ENCODE data around the gene PRRT4.

The PRRT4 gene

DNA sequence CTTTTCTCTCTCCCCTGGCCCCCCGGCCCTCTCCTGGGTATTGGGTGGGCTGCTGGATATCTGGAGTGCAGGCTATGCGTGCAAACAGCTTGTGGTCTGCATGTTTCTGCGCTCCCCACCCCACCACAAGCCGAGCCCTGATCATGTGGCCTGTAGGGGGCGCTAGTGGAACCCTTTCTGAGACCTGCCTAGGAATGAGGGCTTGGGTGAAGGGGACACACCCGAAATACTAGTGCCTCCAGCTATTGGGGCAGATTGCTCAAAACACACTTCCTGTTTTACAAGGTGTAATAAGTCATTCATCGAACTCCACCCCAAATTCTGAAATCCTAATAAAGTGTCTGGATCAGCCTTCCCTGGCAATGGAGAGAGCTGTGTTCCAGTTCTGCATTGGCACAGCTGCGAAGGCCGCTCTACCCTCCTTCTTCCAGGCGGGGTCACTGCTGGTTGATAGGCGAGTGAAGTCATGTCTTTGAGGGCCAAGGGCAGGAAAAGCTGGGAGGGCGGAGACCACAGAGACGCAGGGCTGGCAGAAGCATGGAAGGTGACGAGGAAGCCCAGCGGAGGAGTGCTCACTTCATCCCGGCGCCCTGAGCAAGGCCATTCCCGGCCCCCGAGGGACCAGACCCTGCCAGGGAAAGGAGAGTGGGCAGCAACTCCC lies 19.8 kb upstream of the PRRT4 start:
- no peak for DNase-seq (ENCODE audit: extremely low read depth, low read depth)
- no peak overlapping the region for H3K4me3 ChIP-seq (replicated peaks; ENCODE audit: low read depth, low read length)
- TF ChIP-seq, protein P1, sequence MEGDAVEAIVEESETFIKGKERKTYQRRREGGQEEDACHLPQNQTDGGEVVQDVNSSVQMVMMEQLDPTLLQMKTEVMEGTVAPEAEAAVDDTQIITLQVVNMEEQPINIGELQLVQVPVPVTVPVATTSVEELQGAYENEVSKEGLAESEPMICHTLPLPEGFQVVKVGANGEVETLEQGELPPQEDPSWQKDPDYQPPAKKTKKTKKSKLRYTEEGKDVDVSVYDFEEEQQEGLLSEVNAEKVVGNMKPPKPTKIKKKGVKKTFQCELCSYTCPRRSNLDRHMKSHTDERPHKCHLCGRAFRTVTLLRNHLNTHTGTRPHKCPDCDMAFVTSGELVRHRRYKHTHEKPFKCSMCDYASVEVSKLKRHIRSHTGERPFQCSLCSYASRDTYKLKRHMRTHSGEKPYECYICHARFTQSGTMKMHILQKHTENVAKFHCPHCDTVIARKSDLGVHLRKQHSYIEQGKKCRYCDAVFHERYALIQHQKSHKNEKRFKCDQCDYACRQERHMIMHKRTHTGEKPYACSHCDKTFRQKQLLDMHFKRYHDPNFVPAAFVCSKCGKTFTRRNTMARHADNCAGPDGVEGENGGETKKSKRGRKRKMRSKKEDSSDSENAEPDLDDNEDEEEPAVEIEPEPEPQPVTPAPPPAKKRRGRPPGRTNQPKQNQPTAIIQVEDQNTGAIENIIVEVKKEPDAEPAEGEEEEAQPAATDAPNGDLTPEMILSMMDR (IDR thresholded peaks at IDR 0.05; ENCODE audit: low read depth, low read length, missing control alignments): peak; percentile 80

DNA sequence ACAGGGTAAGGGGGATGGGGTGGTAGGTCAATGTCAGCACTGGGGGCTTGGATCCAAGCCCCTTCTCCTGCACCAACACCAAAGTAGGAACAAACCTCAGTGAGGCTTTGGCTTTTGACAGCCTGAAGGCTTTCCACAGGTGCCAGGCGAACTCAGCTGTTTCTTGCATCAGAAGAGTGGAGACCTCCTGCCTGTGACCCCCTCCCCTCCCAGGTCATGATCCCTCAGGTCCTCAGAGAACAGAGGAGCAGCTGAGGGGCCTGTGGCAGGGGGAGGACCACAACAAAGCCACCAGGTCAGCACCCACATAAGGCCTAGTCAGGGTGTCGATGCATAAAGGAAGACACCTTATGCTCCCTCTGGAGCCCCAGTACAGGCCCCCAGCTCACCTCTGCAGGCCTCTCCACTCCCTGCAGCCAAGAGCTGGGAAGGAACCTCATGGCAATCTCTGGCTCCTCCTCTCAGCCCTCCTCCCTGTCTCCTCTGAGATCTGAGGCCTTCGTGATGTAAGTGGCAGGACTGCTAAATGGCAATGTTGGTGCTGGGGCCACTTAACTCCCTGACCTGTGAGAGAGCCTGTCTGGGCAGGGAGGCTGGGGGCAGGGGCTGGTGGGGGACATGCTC lies 19.1 kb upstream of the PRRT4 start:
- DNase-seq (ENCODE audit: extremely low read depth, low read depth): no peak
- no peak overlapping the region for H3K4me3 ChIP-seq (replicated peaks; ENCODE audit: low read depth, low read length)
- TF ChIP-seq, protein P1 (IDR thresholded peaks at IDR 0.05; ENCODE audit: low read depth, low read length, missing control alignments): no peak

DNA sequence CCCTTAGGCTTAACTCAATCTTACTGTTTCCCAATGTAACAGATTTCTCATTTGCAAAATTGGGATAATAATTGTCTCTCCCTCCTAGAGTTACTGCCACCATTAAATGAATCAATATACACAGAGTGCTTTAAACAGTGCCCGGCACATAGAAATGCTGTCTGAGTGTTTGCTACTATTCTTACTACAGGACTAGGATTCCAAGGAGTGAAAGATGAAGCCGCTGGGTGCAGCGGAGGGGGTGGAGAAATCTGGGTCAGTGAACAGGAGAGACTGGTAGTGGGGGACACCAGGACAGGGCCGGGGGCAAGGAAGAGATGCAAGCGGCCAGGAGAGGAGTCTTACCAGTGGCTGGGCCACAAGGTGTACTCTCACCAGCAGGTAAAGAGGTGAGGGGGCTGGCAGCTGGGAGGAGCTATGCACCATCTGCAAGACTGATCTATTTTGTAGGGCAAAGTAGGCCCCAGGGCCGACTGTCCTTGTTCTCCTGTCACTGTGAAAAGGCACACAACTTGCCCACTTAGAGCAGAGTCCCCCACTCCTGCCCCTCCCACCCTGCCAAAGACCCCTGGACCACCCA lies 18.5 kb upstream of the PRRT4 start:
- TF ChIP-seq, protein P1 (IDR thresholded peaks at IDR 0.05; ENCODE audit: low read depth, low read length, missing control alignments): no peak
- no peak for DNase-seq (ENCODE audit: extremely low read depth, low read depth)
- H3K4me3 ChIP-seq (replicated peaks; ENCODE audit: low read depth, low read length): no peak overlapping the region

DNA sequence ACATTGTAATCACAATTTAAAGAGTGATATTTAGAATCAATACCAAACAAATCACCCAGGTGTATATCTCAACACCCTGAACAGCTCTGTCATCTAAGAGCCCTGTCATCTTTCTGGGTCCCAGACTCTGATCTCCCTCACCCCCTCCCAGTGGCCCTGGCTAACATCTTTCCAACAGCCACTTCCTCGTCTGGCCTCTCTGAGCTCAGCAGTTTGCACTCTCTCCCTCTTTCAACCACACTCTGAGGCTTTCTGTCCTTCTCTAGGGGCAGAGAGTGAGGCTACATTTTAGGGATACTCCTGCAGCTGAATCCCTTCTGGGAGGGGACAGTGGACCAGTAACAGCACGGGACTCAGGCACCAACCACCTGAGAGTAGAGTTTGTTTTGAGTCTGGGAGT lies 17.1 kb upstream of the PRRT4 start:
- no peak for DNase-seq (ENCODE audit: extremely low read depth, low read depth)
- TF ChIP-seq, protein P1 (IDR thresholded peaks at IDR 0.05; ENCODE audit: low read depth, low read length, missing control alignments): no peak
- no peak overlapping the region for H3K4me3 ChIP-seq (replicated peaks; ENCODE audit: low read depth, low read length)

DNA sequence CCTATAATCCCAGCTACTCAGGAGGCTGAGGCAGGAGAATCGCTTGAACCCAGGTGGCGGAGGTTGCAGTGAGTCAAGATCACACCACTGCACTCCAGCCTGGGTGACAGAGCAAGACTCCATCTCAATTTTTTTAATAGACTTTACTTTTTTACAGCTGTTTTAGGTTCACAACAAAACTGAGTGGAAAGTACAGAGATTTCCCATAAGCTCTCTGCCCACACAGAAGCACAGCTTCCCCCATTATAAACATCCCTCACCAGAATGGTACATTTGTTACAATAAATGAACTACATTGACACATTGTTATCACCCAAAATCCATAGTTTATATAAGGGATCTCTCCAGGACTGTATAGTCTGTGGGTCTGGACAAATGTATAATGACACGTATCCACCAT lies 14.6 kb upstream of the PRRT4 start:
- H3K4me3 ChIP-seq (replicated peaks; ENCODE audit: low read depth, low read length): no peak overlapping the region
- DNase-seq (ENCODE audit: extremely low read depth, low read depth): no peak
- TF ChIP-seq, protein P1 (IDR thresholded peaks at IDR 0.05; ENCODE audit: low read depth, low read length, missing control alignments): no peak

DNA sequence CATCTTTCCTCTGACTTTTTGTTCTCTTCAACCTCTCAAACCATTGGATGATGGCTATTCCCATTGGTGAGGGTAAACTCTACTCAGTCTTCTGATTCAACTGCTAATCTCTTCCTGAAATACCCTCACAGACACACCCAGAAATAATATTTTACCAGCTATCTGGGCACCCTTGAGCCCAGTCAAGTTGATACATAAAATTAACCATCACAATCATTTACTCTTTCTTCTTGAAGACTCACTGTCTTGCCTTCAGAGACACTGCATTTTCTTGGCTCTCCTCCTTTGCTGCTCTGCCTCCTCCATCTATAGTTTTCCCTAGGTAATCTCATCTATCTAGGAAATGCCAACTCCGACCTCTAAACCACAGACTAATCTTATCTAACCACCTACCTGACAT lies 12.6 kb upstream of the PRRT4 start:
- H3K4me3 ChIP-seq (replicated peaks; ENCODE audit: low read depth, low read length): no peak overlapping the region
- TF ChIP-seq, protein P1 (IDR thresholded peaks at IDR 0.05; ENCODE audit: low read depth, low read length, missing control alignments): no peak
- DNase-seq (ENCODE audit: extremely low read depth, low read depth): no peak

Data from HFF-Myc (cell line).